Stimulated activated CD4-positive, alpha-beta T cell treated with anti-CD3 and anti-CD28 coated beads, Interleukin-12 subunit alpha, Interleukin-12 subunit beta, amount 100 ng/mL, for 48 hours (primary cell): ENCODE measurements around the gene AWAT2.

ENCODE experiments used
- DNase-seq, 3 donors: peaks; one replicate each; pipeline ENCODE4 v3.0.0-alpha.2; 2020; ENCODE audit warnings: low read depth in 2 of 3, low spot score in 1 of 3

Gene AWAT2

DNA sequence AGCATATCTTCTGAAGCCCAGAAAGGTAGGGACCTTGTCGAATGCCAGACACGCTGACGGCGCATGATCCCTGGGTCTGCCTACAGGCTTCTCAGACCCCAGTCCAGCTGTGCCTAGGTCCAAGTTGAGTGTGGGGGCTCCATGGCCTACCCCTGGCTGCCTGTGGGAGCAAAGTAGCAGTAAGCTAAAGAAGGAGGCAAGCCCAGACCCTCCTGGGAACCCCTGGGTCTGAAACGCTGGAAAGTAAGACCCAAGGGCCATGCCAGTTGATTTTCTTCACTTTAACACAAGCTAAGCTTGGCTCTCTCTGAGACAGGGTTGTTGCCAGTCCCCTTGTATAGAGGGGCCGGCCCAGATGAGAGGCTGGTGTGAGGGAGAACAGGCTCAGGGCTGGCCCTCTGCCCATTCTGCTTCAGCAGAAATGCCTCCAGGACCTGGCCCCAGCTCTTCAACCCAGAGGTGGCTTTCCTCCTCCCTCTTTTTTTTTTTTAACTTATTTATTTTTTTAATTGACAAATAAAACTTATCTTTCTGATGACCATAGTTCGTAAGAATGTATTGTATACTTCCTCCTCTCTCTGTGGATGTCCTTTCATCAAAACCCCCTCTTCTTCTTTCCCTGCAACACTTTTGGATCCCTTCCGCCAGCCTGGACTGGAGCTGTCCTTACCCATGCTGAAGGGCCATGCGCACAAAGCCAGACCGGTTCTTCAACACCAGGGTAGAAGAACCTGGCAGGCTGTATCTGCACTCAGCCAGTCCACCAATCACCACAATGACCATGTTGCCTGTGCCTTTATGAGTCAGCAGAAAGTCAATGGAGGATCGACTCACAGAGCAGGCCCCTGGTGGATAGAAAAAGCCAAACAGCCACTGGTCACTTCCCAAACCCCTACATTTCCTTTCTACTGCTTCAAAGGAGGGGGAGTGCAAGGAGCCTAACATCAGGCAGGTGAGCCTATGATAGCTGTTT is 7.1 kb downstream of the AWAT2 start:
- no peak for DNase-seq

DNA sequence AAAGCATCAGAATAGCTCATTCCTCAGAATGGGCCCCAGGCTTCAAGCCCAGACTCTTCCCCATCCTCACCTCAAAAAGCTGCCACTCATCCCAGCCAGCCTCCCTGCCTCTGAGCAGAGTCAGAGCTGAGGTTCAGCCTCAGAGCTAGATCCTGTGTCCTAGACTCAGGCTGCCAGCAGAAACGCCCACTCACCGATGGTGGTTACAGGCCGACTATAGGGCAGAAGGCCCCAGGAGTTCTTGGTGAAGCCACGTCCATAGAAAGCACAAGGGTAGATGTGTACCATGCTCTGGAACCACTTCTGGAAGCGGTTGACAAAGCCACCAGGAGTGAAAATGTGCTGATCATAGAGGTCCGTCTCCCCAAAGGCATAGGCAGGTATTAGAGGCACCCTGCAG is 7.7 kb downstream of the AWAT2 start:
- no peak for DNase-seq

DNA sequence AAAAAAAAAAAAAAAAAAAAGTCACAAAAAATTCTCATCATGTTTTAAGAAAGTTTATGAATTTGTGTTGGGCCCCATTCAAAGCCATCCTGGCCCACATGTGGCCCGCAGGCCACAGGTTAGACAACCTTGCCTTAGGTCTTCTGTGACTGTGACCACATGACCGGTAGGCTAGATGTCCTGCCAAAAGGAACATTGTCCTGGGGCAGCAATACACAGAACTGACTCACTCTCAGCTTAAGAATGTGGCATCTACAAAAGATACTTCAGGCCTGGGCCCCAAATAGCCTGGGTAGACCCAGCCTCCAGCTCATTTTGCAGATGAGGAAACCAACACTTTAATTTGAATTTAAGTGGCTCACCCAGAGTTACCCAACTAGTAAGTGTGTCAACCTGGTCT is 10.0 kb downstream of the AWAT2 start:
- no peak for DNase-seq

DNA sequence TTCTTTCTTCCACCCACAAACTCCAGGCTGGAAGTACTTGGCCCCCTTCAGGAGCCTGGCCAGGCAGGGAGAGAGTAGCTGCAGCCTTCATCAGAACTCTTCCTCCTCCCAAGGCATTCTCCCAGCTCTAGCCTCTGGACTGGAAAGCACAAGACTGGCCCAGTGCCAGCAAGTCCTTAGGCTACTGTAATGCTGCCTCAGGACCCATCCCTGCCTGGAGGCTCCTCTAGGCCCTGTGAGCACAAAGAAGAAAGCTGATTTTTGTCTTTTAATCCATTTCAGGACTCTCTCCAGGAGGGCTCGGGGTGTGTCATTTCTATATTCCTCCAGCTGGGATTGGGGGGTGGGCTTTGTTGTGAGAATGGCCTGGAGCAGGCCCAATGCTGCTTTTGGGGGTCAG is 10.8 kb downstream of the AWAT2 start:
- no peak for DNase-seq

DNA sequence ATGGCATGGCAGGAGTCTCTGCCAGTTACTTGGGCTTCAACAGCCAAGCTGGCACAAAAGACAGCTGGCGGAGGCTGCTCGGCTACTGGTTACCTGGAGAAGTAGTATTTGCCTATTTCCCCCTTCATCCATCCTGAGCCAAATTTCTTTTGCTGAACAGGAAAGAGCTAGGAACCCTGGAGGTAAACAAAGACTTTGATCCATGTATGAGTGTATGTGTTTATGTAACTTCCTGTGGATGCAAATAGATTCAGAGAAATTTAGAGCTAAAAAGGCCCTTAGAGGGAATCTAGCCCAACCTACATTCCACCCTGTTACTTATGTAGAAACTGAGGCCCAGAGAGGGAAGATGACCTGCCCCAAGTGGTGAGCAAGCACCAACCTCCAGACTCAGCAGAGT is 11.2 kb downstream of the AWAT2 start:
- no peak for DNase-seq

DNA sequence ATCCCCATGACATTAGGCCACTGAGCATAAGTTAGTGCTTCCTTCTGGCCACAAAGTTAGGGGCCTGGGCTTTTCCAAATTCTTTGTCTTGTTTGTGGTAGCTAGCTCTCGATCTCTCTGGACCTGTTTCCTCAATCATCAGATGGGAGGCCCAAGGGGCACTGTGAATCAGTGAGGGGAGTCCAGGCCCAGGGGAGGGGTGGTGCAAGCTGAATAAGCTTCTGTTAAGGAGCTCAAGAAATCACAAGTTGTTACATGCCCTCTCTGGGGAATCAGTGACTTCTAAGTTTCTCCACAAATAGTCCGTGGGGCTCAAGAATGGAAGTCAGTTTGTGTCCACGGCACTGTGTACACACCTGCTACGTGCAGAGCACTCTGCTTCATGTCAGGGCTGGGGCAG is 15.1 kb downstream of the AWAT2 start:
- no peak for DNase-seq

DNA sequence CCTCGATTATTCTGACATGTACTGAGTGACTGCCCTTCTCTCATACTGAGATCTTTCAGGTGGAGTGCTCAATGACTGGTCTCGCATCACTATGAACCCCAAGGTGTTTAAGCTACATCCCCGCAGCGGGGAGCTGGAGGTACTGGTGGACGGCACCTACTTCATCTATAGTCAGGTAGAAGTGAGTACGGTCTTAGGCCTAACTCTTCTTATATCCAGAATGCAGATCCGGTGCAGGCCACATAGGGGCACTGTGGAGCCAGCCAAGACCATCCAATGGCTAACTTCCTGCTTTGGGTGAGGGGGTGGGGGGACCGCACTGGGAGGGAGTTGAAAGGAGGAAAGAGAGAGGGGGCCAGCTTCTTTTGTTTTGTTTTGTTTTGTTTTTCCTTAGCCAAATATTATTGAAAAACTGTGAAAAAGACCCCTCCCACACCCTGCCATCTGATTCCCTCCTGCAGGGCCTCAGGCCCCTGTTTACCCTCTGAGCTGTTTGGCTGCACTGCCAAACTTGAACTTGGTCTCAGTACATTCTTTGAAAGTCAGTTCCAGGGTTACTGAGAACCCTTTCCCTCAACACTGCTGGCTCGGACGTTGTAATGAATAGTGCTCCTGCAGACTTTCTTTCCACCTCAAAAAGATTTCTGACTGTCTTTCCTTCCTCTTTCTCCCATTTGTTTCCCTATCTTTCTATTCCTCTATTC is 16.2 kb downstream of the AWAT2 start:
- peak; percentile 5 to 27 (median 14) for DNase-seq

DNA sequence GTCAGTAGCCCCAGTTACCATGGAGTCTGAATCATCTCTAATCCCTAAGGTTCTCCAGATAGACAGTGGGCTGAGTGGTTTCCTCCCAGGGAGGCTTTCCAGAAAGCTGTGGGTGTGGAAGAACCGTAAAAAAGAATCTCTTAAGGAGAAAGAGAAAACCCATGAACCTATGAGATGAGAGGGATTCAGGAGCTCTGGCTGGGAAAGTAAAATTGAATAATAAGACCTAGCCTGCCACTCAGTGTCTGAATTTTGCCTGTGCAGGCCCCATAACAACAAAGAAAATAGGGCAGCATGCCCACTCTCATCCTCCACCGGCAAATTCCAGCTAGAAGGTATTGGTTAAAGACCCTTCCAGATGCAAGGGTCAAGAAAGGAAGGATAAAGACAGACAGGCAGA is 16.9 kb downstream of the AWAT2 start:
- no peak for DNase-seq

DNA sequence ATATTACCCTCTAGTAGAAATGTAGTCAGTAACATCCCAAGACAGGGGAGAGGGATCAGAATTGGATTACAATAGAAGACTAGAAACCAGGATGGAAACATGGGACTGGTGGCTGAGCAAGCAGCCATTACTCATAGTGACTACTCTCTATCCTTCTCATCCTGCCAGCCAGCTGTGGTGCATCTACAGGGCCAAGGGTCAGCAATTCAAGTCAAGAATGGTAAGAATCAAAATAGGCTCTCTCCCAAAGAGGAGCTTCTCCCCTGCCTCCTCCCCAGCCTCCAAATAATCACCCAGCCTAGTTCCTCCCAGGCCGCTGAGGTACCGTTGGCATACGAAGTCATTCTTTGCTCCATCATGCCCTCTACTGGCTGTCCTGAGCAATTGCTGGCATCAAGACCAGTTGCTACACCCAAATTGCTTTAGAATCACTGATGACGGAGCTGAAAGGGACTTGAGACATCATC is 19.4 kb downstream of the AWAT2 start:
- DNase-seq: peak in 2 of 3 donors; percentile 15 to 68

DNA sequence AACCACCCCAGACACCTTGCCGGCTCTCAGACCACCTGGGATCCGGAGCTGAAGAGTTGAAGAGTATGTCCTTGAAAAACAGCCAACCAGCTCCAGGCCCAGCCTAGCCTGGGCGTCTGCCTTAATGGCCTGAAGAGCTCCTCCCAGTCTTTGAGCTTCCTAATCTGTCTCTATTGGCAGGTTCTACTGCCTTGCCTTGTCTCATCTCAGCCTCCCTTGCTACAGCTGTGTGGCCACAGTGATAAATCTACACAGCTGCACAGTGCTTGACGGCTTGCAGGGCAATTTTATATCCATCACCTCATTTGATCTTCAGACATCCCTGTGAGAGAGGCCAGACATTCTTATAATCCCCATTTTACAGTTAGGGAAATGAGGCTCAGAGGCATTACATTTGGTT is 19.9 kb downstream of the AWAT2 start:
- DNase-seq: no peak

DNA sequence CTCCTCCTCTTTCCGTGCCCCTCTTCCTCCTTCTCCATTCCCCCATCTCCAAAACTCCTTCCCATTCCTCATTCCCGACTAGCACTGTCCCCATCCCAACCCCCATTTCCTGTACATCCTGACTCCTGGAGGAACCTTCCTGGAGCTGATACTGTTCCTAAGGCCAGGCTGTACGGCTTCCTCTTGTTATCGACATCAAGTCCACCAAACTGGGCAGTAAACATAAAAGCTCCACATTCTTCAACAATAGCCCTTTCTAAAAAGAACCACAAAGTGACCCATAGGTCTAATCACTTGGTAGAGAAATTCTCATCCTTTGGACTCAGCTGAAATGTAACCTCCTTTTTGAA is 22.9 kb downstream of the AWAT2 start:
- no peak for DNase-seq

DNA sequence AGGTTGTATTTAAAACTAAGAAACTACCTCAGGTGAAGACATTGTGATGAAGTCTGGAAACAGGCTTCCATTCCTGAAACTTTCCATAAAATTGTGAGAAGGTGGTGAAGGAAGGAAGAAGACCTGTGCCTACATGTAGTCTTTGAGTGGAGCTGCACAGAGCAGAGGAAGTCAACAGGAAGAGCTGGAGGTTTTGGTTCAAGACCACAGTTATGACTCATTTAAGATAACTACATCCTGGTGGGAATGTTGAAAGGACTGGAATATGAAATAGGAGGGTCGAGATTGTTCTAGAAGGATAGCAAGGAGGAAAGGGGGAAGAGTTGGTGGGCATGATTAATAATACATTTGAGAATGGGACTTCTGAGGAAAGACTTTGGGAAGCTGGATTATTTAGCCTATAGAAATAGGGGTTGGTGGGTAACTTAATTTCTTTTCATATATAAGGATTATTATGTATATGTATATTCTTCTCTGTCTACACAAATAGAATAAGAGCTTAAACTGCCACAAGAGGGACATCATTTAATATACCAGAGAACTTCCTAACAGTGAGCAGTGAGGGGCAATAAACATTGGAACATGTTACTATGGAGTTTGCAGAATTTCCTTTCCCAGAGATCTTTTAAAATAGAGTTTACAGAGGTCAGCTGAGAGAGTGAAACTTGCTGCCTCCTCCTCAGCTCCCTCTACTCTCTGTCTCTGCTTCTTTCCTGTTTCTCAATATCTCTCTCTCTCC is 23.5 kb downstream of the AWAT2 start:
- DNase-seq: no peak

DNA sequence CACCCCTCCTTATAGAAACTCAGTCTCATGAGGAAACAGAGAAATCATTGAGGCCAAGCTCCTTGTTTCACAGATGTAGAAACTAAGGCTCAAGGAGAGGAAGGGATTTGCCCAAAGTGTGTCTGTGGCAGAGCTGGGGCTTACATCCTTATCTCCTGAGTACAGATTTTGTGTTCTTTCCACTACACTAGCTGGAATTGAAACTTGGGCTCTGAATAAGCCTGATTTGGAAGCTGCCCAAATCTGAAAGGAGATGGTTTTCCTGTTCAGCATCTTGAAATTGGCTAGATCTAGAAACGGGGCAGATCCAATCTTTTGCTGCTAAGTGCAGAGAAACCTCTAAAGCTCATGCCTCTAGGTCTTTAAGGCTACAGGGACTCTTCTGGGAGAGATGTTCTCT is 24.3 kb downstream of the AWAT2 start:
- no peak for DNase-seq

DNA sequence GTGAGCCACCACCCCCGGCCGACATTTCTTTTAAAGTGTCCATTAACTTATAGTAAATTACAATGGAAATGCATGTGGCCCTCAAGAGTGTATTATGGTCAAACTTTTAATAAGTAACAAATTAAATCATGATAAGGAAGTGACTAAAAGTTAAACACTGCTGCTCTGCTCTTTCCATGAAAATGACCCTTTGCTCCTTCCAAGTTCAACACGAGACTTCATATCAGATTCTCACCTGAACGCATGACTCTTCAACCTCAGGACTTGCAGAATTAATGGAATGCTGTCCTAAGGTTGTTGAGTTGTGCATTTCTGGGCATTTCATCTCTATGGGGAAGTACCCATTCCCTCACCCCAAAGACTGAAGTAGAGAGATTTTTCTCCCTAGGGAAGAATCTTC is 27.1 kb downstream of the AWAT2 start:
- DNase-seq: no peak

DNA sequence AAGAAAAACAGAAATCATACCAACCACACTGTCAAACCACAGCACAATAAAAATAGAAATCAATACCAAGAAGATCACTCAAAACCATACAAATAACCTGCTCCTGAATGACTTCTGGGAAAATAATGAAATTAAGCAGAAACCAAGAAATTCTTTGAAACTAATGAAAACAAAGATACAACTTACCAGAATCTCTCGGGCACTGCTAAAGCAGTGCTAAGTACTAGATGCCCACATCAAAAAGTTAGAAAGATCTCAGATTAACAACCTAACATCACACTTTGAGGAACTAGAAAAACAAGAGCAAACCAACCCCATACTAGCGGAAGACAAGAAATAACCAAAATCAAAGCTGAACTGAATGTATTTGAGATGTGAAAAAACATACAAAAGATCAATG is 33.2 kb downstream of the AWAT2 start:
- DNase-seq: no peak

DNA sequence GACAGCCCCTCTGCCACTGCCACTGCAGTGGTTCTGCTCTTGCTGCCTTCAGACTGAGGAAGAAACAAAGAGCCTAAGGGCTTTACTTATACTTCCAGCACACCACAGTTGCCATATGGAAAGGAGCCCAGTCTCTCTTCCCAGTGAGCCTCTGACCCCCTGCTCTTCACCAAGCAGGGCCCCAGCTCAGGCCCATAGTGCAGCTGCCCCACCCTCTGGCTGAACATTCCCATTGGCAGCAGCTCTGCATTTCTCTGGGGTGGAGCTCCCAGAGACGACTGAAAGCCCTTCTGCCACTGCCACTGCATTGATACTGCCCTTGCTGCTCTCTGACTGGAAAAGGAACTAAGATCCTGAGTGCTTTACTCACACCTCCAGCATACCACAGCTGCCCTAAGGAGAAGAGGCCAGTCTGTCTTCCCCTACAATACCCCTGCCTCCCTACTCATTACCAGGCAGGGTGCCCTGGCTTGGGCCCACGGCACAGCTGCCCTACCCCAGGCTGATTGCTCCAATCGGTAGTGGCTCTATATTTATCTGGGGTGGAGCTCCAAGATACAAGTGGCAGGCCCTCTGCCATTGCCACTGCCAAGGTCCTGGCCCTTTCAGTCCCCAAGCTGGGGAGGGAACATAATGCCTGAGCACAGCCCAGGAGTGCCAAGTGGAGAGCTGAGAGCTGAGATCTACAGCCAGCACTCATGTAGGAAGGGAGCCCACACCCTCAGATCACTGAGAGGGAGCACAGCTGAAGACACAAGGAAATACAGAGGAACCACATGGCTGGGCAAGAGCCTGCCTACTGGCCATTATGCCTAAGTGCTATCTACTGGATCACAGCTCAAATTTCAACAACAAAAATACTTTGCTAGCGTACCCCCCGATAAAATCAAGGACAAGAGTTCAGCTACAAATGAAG is 36.0 kb downstream of the AWAT2 start:
- DNase-seq: no peak

DNA sequence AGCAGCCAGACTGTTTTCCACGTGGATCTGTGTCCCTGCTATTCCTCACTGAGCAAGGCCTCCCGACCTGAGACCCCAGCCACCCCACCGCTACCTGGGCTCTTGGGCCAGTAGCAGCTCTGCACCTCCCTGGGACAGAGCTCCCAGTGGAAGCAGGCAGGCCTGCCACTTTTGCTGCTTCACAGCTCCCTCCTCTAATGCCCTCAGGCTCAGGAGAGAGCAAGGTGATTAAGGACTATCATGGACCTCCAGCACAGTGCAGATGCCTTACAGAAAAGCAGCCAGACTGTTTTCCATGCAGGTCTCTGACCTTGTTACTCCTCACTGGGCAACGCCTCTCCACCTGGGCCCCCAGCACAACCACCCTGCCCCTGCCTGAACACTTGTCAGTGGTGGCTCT is 37.0 kb downstream of the AWAT2 start:
- no peak for DNase-seq

DNA sequence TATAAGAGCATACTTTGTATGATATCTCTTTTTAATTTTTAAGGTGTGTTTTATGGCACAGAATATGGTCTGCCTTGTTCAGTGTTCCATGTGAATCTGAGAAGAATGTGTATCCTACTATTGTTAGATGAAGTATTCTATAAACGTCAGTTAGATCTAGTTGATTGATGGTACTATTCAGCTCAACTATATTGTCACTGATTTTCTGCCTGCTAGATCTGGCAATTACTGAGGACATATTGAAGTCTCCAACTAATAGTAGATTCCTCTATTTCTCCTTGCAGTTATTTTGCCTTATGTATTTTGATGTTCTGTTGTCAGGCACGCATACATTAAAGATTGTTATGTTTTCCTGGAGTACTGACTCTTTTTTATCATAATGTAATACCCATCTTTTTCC is 39.8 kb downstream of the AWAT2 start:
- DNase-seq: no peak

DNA sequence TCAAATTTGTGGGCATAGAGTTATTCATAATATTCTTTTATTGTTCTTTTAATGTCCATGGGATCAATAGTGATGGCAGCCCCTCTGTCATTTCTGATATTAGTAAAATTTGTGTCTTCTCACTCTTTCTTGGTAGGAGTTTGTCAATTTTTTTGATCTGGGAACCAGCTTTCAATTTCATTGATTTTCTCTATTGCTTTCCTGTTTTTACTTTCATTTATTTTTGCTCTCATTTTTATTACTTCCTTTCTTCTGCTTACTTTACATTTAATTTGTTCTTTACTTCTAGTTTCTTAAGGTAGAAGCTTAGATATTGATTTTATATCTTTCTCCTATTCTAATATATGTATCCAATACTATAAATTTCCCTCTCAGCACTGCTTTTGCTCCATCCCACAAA is 40.7 kb downstream of the AWAT2 start:
- no peak for DNase-seq

DNA sequence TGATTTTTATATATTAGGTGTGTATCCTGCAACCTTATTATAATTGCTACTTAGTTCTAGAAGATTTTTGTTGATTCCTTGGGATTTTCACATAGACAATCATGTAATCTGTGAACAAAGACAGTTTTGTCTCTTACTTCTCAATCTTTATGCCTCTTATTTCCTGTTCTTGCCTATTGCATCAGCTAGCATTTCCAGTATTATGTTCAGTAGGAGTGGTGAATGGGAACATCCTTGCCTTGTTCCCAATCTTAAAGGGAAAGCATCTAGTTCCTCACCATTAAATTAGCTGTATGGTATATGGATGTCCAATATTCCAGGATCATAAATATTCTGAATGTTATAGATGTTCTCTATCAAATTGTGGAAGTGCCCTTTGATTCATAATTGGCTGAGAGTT is 41.8 kb downstream of the AWAT2 start:
- no peak for DNase-seq
